Smooth muscle cell (in vitro differentiated cells): ENCODE data around the gene EXOG. TPM values are rescaled to one million over a fixed set of nuclear protein-coding genes. Genes with fewer than 3 reads are reported as not detected.

ENCODE experiments used
- DNase-seq: peaks from one replicate; lab custom pipeline; 2025; ENCODE audit not compliant: unreplicated experiment; lab: John Stamatoyannopoulos, UW
- H2AFZ ChIP-seq: fragments of 200-600 bp; sonication (generic); 2 replicates; pipeline ENCODE4 v1.6.0; 2016; ENCODE audit warnings: antibody characterized with exemption, low read depth, mild to moderate bottlenecking
- H3F3A ChIP-seq: fragments of 200-600 bp; sonication (generic); 2 replicates; pipeline ENCODE4 v1.6.0; 2017; ENCODE audit warnings: antibody characterized with exemption, low read depth
- H3K27ac ChIP-seq: fragments of 200-600 bp; sonication (generic); 2 replicates; pipeline ENCODE4 v1.5.1; 2016; ENCODE audit warnings: low read depth, mild to moderate bottlenecking
- H3K27me3 ChIP-seq: fragments of 200-600 bp; sonication (generic); 2 replicates; pipeline ENCODE4 v1.6.1; 2016; ENCODE audit warnings: low read depth, mild to moderate bottlenecking
- H3K36me3 ChIP-seq: fragments of 200-600 bp; sonication (generic); 2 replicates; pipeline ENCODE4 v1.5.1; 2016; ENCODE audit warnings: low read depth
- H3K4me1 ChIP-seq: fragments of 200-600 bp; sonication (generic); 2 replicates; pipeline ENCODE4 v1.5.1; 2016; ENCODE audit warnings: low read depth
- H3K4me2 ChIP-seq: fragments of 200-600 bp; sonication (generic); 2 replicates; pipeline ENCODE4 v1.6.0; 2016; ENCODE audit warnings: mild to moderate bottlenecking
- H3K4me3 ChIP-seq: fragments of 200-600 bp; sonication (generic); 2 replicates; pipeline ENCODE4 v1.5.1; 2016; ENCODE audit warnings: mild to moderate bottlenecking
- H3K79me2 ChIP-seq: fragments of 200-600 bp; sonication (generic); 2 replicates; pipeline ENCODE4 v1.6.0; 2016; ENCODE audit warnings: low read depth, mild to moderate bottlenecking
- H3K9ac ChIP-seq: fragments of 200-600 bp; sonication (generic); 2 replicates; pipeline ENCODE4 v1.6.0; 2016; ENCODE audit warnings: low read depth
- H3K9me3 ChIP-seq: fragments of 200-600 bp; sonication (generic); replicated peaks from 2 replicates; pipeline ENCODE4 v1.5.1; 2016; ENCODE audit warnings: low read depth
- H4K20me1 ChIP-seq: fragments of 200-600 bp; sonication (generic); 2 replicates; pipeline ENCODE4 v1.6.0; 2016; ENCODE audit warnings: low read depth
- CTCF ChIP-seq: fragments of 200-600 bp; sonication (generic); IDR thresholded peaks from 2 replicates; pipeline ENCODE4 v1.5.1; 2017; ENCODE audit warnings: borderline replicate concordance, mild to moderate bottlenecking, antibody characterized with exemption; ENCODE audit not compliant: insufficient read depth, poor library complexity, severe bottlenecking
- WGBS: methylation state at CpG from one replicate; pipeline ENCODE4 v1.1.7; 2016; ENCODE audit warnings: low lambda C conversion rate; 5-methylcytosine and 5-hydroxymethylcytosine counted together
- polyA plus RNA-seq: library from polyadenylated mRNA; unstranded; fragments of >200 nt; fragmentation: Nextera tagmentation; extraction: Ambion mirVana; gene quantifications from 2 replicates; pipeline ENCODE4 v1.2.1, GENCODE V29; 2016
- total RNA-seq: library from RNA; depleted of rRNA; stranded (reverse); fragments of >200 nt; gene quantifications from 2 replicates; pipeline ENCODE4 v1.2.3, GENCODE V29; 2014

Gene EXOG
- total and polyA plus RNA-seq, 2 experiments from 2014 or later, result 3.9 to 5.2 TPM

- Histone ChIP-seq H3K4me2 (peak overlapping the region; percentile 99), H2AFZ (peak overlapping the region; percentile 85), H3K4me1 (peaks cover 9% of the 10 kb centered on the region), H3F3A (no peaks in the 10 kb centered on the region), H3K79me2 (peaks cover 51% of the 10 kb centered on the region), H3K27ac (no peak overlapping the region), H3K27me3 (no peaks in the 10 kb centered on the region), H4K20me1 (peaks cover 51% of the 10 kb centered on the region), H3K9ac (no peak overlapping the region), H3K9me3 (no peaks in the 10 kb centered on the region), H3K4me3 (peak overlapping the region; percentile 89), H3K36me3 (no peaks in the 10 kb centered on the region)
- DNase-seq, result no peak
- no peak for TF ChIP-seq CTCF
- under 1% methylated on average over 51 of the region's 72 CpGs for WGBS
Observed at GRCh38 chr3:38454884-38455638, 41.1 kb upstream of the EXOG start.

- H3K9ac ChIP-seq, result no peak overlapping the region
- 14% methylated on average over 15 of the region's 15 CpGs for WGBS
Observed at GRCh38 chr3:38455639-38456430, 40.3 kb upstream of the EXOG start.

GRCh38 chr3:38457111-38458003 is 38.8 kb upstream of the EXOG start:
- H3K4me2 ChIP-seq, result no peak overlapping the region
- 94% methylated on average over 9 of the region's 9 CpGs for WGBS
- H3K9ac ChIP-seq, result no peak overlapping the region
- H3K79me2 ChIP-seq, result peaks cover 71% of the 10 kb centered on the region
- no peak for TF ChIP-seq CTCF
- H3K4me3 ChIP-seq, result no peak overlapping the region
- no peak for DNase-seq
- H3F3A ChIP-seq, result no peaks in the 10 kb centered on the region
- H2AFZ ChIP-seq, result no peak overlapping the region
- no peak overlapping the region for H3K27ac ChIP-seq
- no peaks in the 10 kb centered on the region for H3K36me3 ChIP-seq
- H4K20me1 ChIP-seq, result peaks cover 73% of the 10 kb centered on the region
- H3K27me3 ChIP-seq, result no peaks in the 10 kb centered on the region
- H3K4me1 ChIP-seq, result peaks cover 9% of the 10 kb centered on the region
- no peaks in the 10 kb centered on the region for H3K9me3 ChIP-seq

More at GRCh38 chr3:38455639-38456430, 40.3 kb upstream of the EXOG start:
- no peak for TF ChIP-seq CTCF
- H3K27ac ChIP-seq, result no peak overlapping the region
- peaks cover 9% of the 10 kb centered on the region for H3K4me1 ChIP-seq
- H4K20me1 ChIP-seq, result peaks cover 59% of the 10 kb centered on the region
- H3K4me3 ChIP-seq, result peak overlapping the region; percentile 89
- DNase-seq, result no peak
- no peaks in the 10 kb centered on the region for H3K27me3 ChIP-seq
- no peaks in the 10 kb centered on the region for H3F3A ChIP-seq
- H3K9me3 ChIP-seq, result no peaks in the 10 kb centered on the region
- no peaks in the 10 kb centered on the region for H3K36me3 ChIP-seq
- peaks cover 57% of the 10 kb centered on the region for H3K79me2 ChIP-seq
- peak overlapping the region; percentile 99 for H3K4me2 ChIP-seq
- peak overlapping the region; percentile 85 for H2AFZ ChIP-seq
